HG02610 (cell line): ENCODE data around the gene PACC1.

Experiments used
- ATAC-seq: cut with Tn5 transposase; IDR thresholded peaks from one replicate; pipeline ENCODE4 v1.9.1; 2021; ENCODE audit warnings: mild to moderate bottlenecking, moderate library complexity; ENCODE audit not compliant: unreplicated experiment

The PACC1 gene

GRCh38 chr1:212438831-212439237, 24.1 kb upstream of the PACC1 start:
- no peak for ATAC-seq

DNA sequence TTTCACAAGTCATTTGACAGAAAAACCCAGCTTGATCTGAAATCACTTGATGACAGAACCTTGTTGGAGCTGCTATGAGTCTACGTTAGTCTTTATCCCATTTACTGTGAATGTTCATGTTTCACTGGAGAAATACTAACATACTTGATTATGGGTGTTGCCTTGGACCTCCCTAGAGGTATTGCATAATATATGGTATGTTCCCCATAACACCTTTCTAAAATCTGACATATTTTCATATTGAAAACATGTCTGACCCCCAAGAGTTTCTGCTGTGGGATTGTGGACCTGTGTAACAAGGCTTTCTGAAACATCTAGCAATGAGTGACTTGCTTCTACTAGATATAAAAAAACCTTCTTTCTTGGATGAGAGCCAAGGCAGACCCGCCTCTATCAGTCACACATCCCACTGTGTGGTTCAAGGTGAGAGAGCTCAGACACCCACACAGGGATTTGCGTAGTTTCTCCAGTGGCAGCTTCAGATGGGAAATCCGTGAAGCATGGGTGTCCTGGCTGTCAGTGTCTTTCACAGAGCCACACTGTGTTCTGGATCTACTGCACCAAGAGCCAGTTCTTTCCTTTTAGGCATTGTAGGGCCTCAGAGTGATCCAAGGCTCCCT, 22.6 kb upstream of the PACC1 start:
- ATAC-seq = no peak

DNA sequence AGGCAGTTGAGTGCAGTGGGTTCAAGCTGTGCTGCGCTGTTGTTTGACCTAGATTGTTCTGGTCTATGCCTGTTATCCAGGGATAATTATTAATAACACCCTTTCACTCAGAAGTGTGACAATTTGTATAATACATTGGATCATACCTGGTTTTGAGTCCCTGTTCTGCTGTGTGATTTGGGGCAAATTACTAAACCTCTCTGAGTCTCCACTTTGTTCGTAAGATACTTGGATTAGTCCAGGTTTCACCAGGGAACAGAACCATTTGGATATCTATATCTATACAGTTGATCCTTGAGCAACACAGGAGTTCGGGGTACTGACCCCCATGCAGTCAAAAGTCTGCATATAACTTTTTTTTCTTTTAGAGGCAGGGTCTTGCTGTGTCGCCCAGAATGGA, 20.3 kb upstream of the PACC1 start:
- no peak for ATAC-seq

GRCh38 chr1:212433577-212434462, 19.1 kb upstream of the PACC1 start:
- ATAC-seq = no peak

DNA sequence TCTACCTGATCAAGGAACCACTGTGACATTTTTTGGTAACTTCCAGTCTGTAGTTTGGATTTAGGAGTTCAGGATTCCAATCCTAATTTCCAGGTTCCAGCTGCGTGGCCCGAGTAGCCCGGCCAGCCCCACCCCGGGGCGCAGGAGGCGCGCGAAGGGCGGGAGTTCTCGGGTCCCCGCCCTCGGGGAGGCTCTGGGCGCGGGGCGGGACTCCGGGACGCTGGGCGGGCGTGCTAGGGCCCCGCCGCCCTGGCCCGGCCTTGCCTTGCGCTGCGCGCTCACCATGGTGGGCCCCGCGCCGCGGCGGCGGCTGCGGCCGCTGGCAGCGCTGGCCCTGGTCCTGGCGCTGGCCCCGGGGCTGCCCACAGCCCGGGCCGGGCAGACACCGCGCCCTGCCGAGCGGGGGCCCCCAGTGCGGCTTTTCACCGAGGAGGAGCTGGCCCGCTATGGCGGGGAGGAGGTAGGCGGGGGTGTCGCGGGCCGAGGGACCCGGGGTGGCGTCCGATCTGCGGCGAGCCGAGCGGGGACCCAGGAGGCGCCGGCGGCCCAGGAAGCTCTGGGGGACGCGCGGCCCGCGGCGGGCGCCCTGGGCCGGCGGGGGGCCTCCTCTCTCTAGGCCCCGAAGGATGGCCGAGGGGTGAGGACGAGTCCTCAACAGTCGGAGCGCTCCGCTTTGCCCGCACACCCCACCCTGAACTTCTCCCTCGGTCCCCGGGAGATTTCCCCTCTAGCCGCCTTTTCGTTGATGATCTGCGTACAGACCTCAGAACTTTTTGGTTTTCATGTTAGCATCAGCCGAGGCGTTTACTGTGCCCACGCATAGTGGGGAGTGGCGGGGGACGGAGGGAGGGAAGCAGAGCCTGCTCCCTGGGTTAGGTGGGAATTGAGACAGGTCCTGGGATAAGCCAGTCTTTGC, 18.2 kb upstream of the PACC1 start, which contains the start of gene NENF:
Gene NENF, plus strand, starts transcription at position 260 of the 916 bp plus-strand sequence. Its CDS starts 24 bp downstream, at position 284.
- ATAC-seq = peak; percentile 99

DNA sequence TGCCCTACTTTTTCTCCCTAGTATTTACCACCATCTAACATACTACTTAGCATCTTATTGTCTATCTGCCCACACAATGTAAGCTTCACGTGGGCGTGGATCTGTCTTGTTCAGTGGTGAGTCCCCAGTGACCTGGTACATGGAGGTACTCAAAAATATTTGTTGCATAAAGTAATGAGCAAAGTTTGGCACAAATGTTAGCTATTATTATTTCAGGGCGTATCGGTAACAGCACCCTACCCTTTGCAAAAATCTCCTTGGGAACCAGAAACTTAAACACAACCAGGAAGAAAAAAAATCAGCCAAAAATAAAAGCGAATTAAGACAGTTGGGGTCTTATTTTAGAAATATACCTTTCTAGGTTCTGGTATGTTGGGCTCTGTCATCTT, 17.6 kb upstream of the PACC1 start:
- ATAC-seq = no peak

DNA sequence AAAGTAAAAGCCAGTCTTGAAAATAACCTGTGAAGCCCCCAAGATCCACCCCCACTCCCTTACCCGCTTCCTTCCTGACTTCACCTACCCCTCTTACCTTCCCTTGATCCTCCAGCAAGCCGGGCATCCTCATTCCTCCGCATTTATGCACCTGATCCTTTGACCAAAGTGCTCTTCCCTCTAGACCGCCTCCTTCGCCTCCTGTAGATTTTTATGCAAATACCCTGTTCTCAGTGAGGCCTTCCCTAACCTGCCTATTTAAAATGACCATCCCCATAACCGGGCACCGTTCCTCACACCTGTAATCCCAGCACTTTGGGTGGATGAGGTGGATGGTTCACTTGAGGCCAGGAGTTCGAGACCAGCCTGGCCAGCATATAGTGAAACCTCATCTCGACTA, 17.0 kb upstream of the PACC1 start:
- no peak for ATAC-seq

DNA sequence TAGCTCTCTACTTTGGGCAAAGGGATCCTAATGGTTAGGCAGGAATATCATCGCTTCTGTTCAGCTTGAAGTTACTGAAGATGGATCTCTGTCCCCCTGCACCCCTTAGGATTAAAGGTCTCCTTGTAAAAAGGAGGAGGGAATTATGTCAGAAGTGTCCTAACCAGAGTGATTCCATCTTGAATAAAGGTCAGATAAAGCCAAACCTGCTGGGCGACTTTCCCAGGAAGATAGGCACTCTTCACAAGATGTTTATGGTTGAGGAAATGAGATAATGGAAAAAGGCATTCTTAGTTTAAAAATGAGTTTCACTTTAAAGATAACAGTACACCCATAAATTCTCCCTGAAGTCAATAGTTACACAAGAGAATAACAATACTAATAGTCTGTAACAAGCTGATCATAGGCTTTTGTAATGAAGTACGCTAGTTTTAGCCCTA, 16.3 kb upstream of the PACC1 start:
- no peak for ATAC-seq

GRCh38 chr1:212430416-212430815, 15.7 kb upstream of the PACC1 start:
- ATAC-seq = no peak

- no peak for ATAC-seq
Measured at GRCh38 chr1:212428496-212428895, 13.8 kb upstream of the PACC1 start.

GRCh38 chr1:212423879-212424278, 9.2 kb upstream of the PACC1 start:
- no peak for ATAC-seq

GRCh38 chr1:212421165-212421564, 6.5 kb upstream of the PACC1 start:
- no peak for ATAC-seq

GRCh38 chr1:212415107-212415841, 588 bp upstream of the PACC1 start:
- no peak for ATAC-seq

GRCh38 chr1:212413902-212414327, 771 bp downstream of the PACC1 start:
- peak; percentile 7 for ATAC-seq

DNA sequence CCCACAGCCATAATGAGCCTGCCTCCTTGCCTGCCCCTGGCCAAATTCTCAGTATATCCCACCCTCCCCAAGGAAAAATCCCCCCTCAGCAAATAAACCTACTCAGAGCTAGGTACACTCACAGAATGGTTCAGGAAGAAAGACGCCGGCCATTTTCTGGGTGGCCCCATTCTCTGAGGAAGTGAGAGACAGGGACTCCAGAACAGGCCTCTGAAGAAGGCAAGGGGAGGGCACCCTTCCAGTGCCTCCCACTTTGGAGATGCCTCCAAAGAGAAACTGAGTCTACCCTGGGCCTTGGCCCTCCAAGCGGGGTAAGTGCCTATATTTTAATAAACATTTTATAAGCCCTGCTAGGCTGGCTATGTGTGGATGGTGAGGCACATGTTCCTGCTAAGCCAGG, 2.3 kb downstream of the PACC1 start:
- no peak for ATAC-seq

DNA sequence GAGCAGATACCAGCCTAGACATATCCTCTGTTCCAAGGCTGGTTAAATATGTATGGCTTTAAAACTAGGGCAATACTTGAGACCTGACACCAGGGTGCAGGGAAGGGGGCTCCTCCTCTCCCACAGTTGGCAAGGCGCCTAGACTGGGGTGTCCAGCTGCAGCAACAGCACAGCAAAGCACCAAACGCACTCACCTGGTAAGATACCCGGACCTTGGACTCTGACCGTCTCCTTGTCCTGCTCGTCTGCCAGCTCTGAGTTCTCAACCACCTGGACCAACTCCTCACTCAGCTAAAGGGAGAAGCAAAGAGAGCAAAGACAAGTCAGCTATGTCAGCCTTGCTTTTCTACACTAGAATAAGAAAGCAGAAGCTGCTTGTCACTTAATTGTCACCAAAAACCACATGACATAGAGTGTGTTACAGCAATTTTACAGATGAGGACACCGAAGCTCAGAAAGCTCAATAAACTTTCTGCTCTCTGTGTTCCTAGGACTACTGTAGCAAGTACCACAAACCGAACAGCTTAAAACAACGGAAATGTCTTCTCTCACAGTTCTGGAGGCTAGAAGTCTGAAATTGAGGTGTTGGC, 4.4 kb downstream of the PACC1 start:
- no peak for ATAC-seq

DNA sequence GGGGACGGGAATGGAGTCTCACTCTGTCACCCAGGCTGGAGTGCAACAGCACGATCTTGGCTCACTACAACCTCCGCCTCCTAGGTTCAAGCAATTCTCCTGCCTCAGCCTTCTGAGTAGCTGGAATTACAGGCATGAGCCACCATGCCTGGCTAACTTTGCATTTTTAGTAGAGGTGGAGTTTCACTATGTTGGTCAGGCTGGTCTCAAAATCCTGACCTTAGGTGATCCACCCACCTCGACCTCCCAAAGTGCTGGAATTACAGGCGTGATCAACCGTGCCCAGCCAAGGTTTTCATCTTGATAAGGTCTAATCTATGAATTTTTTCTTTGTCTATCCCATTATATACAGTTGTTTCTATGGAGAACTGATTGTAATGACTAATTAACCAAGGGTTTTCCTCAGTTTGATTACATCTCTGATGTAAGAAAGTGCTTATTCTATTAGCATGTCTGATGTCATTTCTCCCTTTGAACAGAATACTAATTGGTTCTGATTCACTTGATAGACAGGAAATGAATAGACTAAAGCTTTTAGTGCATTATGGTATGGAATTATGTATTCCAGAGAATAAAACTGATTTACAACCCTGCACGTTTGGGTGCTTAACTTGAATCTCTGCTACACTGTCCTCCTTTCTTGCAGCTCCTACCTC, 11.9 kb downstream of the PACC1 start:
- ATAC-seq = no peak

DNA sequence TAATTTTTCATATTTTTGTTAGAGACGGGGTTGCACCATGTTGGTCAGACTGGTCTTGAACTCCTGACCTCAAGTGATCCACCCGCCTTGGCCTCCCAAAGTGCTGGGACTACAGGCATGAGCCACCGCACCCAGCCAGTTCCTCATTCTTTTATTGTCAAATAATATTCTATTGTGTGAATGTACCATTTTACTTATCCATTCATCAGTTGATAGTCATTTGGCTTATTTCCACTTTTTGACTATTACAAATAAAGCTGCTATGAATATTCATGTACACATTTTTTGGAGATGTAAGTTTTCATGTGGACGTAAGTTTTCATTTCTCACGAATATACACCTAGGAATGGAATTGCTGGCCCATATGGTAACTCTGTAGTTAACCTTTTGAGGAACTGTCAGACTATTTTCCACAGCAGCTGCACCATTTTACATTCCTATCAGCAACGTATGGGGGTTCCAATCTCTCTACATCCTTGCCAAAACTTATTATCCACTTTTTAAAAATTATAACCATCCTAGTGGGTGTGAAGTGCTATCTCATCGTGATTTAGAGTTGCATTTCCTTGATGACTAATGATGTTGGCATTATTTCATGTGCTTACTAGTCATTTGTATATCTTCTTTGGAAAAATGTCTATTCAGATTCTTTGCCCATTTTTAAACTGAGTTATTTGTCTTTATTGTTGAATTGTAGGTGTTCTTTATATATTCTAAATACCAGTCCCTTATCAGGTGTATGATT, 12.7 kb downstream of the PACC1 start:
- no peak for ATAC-seq

DNA sequence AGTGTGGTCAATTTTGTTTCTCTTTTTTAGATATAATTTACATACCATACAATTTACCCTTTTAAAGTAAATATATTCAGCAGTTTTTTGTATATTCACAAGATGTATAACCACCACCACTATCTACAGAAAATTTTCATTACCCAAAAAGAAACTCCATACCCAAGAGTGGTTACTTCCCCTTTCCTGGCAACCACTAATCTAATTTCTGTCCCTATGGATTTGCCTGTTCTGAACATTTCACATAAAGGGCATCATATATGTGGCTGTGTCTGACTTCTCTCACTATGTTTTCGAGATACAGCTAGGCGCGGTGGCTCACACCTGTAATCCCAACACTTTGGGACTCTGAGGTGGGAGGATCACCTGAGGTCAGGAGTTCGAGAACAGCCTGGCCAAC, 13.6 kb downstream of the PACC1 start:
- ATAC-seq = no peak
